DMS114 treated with DMSO at 0.1 percent for 48 hours (cell line): ENCODE data around the gene CRPPA.

Experiments
- DNase-seq: peaks from one replicate; lab custom pipeline; 2025; ENCODE audit not compliant: unreplicated experiment; lab: John Stamatoyannopoulos, UW

Gene CRPPA

DNA sequence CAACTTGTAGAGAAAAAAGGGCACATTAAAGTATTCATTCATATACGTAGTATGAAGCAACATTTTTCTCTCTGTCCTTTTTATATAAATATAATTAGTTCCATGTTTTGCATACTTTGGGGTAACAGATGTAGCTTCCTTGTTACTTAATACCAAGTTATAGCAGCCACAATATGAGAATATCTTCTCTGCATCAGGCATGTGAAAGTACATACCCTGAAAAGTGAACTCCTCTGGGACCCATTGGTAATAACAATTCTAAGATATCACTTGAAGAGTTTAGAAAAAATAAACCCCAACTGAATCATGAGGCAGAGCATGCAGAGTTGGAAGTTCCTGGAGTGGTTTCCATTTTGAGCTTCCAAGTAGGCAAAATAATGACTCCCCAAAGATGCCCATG lies 2.4 kb upstream of the CRPPA start:
- DNase-seq = no peak

DNA sequence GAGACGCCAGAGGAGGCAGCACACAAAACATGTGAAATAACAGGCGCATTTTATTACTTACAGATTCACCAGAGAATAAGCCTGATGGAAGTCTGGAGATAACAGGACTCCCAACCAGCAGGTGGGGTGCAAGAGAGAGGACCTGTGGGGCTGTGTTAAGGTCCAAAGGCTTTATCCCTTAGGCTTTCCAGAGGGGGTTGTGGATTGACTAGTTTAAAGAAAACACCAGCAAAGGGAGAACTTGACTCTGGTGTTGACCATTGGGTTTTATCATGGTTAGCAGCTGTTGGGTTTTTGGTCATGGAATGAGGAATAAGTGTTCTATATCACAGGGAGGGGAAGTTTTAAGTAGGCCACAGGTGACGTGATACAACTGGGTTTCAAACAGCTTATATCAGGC lies 1.6 kb upstream of the CRPPA start:
- DNase-seq = no peak

DNA sequence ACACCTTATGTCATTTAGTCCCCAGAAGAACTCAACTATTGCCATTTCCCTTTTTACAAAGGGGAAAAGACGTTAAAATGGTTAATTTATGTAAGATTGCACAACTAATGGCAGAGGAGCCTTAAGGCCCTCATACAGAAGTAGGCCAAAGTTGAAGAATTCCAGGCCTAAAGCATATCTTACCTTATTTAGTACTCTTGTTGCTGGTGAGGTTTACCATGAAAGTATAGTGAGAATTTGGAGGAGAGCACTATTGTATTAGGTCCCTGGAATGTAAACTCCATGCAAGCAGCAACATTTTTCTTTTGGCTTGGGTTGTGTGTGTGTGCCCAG lies 731 bp upstream of the CRPPA start:
- DNase-seq = no peak

DNA sequence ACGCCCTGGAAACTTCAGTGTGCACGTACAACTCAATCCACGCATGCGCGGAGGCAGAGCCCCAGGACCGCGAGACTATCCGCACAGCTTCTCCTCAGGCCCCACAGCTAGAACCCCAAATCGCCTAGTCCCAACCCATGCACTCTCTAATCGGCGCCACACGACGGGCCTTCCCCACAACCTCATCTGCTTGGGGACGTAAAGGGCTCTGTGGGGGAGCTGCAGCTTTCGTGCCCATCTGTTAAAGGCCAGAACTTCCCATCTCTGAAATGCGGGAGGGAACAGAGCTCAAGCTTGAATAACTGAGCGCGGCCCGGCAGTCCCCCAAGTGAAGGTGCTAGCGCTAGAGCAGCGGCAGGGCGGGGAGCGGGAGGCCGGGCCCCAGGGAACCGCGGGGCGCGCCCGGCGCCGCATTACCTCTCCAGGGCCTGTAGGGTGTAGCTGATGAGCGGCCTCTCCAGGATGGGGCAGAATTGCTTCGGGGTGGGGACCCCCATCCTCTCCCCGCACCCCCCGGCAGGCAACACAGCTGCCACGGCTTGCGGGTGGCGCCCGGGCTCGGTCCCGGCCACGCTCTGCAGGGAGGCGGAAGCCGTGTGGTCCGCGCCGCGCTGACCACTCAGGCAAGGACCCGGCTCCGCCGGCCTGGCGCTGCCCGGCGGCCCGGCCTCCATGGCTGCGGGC lies 547 bp downstream of the CRPPA start:
- peak; percentile 87 for DNase-seq

DNA sequence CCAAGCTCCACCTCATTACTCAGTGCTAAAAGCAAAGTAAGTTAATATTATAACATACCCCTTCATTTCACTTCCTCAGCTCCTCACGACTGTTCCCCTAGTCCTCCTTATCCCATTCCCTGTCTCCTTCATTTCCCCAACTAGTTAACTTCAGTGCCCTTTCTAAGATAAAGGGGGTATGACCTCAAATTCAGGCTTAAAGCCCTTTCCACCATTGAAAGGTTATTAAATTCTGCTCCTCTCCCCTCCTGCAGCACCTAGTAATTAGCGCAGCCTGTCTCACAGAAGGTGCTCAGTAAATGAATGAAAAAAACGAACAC lies 1.0 kb downstream of the CRPPA start:
- no peak for DNase-seq

DNA sequence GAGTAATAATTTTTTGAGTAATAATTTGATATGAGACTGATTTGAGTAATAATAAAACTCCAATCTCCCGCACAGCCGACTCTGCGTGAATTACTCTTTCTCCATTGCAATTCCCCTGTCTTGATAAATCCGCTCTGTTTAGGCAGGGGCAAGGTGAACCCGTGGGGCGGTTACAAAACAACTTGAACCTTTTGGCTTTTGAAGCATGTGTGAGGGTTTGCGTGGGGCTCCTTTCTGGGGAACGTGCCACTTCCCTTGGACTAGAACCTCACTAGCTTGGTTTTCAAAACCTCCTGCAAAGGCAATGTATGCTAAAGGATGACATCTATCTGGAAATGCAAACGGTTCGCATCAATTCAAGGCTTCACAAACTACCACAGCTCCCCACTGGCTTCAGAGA lies 1.5 kb downstream of the CRPPA start:
- no peak for DNase-seq

DNA sequence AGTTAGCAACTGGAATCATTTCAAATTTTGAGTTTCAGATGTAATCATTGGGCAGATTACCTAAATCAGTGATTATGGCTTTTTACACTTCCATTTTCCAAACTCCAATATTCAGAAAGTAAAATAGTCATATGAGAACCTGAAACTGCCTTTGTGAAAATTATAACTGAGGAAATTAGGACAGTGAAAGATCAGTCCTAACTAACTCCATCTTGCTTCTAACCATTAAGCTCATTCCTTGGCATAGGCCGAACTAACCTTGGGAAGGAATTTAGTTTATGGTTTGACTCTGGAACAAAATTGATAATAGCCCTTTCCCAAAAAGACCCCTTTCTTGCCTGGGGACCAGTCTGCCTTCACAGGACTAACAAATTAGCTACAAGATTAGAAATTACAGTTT lies 2.2 kb downstream of the CRPPA start:
- DNase-seq = no peak

DNA sequence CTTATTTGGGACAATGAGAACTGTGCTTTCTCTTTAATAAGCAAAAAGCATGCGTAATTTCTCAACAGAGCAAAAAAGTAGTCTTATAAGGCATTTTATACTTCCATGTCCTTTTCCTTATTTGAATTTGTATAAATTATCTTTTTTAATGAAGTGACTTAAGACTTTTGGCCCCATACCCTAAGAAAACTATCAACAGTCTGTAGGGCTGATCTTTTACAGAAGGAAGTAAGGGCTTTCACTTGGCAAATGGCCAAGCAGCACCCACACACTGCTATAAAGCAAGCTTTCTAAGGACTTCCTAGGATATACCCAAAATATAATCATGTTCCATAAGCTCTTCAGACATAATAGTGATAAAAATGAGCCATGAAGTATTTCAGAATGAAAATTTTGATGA lies 3.4 kb downstream of the CRPPA start:
- no peak for DNase-seq

DNA sequence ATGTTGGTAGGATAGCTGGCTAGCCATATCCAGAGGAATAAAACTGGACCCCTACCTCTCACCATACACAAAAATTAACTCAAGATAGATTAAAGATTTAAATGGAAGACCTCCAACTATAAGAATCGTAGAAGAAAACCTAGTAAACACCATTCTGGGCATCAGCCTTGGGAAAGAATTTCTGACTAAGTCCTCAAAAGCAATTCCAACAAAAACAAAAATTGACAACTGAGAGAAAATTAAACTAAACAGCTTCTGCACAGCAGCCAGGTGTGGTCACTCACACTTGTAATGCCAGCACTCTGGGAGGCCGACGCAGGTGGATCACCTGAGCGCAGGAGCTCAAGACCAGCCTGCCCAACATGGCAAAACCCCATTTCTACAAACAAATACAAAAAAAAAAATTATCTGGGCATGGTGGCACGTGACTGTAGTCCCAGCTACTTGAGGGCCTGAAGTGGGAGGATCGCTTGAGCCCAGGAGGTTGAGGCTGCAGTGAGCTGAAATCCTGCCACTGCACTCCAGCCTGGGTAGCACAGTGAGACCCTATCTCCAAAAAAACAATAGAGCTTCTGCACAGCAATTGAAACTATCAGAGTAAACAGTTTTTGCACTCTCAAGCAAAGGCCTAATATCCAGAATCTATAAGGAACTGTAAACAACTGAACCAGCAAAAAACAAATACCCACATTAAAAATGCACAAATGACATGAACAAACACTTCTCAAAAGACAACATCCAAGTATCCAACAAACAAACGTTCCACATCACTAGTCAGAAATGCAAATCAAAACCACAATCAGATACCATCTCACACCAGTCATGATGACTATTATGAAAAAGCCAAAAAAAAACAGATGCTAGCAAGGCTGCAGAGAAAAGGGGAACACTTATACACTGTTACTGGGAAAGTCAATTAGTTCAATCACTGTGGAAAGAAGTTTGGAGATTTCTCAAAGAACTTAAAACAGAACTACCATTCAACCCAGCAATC lies 4.8 kb downstream of the CRPPA start:
- no peak for DNase-seq

DNA sequence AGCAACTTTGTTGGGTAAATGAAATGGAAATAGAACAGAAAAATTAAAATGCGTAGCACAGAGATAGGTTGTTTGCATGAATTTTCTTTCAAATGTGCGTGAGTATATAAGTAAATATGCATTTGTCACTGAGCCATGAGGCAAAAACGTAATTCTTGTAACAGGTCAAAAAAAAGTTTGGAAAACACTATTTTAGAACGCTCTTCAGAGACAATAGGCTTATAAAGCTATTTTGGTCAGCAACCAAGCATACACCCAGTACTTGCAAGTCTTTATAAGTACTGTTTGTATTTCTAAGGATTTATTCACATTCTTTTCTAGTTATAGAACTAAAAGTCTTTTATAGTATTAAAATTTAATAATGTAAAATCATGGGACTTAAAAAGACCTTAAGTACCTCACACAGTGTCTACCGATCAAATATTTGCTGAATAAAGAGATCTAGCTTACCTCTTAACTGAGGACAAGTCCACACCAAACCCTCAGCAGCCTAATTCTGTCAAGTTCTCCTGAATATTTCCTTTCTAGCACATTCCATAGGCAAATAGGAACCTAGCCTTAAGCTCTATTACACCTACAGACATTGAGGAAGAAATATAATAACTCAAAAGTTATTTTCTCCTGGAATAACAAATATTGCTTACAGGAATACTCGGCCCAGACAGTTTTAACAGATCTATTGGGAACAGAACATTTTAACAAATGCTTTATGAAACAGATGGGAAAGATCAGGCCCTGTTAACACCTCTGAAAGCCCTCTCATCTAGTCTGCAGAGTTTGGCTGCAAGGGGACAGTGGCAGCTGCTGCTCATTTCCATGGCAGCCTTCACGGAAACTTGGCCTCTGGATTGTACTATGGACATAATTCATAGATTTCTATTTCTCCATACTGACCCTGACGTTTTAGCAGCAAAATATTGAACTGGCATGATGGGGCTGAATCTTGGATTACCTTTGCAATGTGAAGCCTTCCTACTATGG lies 8.8 kb downstream of the CRPPA start:
- no peak for DNase-seq

DNA sequence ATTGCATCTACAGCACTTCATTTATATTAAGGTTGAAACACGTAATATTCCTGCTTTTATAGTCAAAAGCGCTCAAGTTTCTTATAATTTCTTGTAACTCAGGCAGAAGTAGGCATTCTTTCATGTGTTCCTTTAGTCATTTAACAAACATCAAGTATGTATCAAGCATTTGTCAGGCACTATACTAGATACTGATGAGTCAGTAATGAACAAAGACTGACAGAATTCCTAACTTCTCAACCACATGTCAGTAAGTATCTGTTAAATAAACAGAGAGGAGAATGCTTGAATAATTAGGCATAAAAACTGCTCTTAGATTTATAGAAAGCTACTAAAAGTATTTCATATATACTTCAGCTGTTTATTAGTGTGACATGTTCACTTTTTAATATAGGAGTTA lies 9.9 kb downstream of the CRPPA start:
- no peak for DNase-seq

DNA sequence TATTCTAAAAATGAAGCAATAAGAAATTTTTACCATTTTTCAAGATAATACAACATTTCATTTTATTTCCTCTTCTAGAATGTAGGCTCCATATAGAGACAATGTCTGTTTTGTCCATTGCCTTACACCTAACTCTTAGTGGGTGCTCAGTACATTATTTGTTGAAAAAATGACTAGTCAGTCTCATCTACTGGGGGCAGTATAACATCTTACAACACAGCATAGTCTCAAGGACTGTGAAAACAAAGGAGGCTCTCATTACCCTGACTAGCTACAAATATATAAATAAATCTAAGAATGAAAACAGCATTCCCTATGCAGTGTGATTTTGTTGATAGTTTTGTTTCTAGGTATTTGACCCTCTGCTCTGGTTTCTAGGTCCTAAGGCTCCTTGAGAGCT lies 11.6 kb downstream of the CRPPA start:
- no peak for DNase-seq

DNA sequence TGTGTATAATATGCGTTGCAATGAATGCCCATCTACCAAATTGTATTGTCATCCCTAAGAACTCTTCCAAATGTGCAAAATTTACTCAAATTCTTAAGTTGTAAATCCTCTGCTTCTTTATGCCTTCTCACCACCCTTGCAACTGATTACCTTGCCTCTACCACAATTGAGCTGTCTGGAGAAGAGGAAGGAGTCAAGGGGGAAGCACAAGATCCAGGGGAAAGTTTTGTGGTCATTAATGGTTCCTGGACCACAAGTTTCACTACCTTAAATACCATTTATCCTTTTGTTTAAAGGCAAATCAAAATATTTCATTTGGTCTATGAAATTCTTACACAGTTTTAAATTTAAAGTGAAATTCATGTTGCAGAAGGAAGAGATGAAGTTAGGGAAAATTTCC lies 16.7 kb downstream of the CRPPA start:
- no peak for DNase-seq

DNA sequence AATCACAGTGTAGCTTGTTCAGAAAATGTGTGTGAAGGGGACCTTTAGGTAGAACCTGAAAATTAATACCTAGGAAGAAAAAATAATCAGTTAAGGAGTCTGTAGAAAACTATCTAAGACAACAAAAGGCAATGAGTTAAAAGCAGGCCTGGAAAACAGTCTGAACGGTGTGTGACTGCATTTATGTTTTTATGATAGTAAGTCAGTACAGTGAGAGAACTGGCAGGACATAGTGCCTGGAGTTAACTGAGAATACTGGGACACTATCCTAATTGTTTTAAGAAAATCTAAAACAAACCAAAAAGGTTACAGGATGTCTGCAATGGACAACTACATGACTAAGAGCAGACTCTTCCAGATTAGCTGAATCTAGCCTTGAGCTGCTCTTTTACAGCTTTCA lies 17.9 kb downstream of the CRPPA start:
- no peak for DNase-seq

DNA sequence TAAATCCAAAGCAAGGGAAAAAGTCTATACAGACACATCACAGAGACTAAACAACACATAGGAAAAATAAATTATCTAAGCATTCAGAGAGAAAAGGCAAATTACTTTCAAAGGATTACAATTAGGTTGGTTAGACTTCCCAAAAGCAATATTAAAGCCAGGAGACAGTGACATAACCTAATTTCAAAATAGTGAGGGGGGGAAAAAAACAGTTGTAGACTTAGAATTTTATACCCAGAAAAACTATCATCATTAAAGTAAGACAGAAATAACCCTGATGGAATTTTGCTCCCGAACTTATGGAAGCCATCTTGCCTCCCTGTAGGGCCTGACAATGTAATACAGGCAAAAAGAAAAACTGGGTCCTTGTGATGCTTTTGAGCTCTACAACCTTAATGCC lies 18.4 kb downstream of the CRPPA start:
- DNase-seq = no peak

DNA sequence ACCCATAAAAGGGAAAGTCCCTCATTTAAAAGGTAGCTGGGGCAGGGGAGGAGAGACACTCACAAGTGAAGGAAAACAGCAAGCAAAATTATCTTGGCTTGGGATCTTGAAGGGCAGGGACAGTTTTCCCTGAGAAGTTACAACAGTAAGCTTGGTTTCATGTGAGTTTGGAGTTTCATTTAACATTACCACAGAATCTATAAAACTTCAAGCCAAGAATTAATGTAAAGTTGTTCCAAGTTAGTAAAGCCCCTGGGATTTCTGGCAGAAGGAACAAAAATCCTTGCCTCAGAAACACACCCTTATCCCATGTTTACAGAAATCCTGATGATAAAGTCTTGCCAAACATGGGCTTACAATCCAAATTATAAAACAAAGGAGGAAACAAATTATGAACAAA lies 19.2 kb downstream of the CRPPA start:
- DNase-seq = no peak

DNA sequence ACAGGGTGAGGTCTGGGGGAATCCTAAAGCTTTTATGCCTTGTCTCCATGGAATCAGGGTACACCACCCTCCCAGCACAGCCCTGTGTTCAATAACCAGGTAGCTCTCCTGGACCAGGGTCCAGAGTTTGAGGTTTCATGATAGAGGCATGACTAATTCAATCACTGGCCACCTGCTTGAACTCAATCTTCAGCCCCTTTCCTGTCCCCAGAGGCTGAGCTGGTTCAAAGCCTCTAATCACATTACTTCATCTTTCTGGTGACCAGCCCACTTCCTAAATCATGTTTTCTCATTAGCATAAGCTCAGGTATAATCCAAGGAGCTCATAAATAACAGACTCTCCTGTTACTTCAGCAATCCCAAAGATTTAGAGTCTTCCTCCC lies 20.5 kb downstream of the CRPPA start:
- DNase-seq = no peak

DNA sequence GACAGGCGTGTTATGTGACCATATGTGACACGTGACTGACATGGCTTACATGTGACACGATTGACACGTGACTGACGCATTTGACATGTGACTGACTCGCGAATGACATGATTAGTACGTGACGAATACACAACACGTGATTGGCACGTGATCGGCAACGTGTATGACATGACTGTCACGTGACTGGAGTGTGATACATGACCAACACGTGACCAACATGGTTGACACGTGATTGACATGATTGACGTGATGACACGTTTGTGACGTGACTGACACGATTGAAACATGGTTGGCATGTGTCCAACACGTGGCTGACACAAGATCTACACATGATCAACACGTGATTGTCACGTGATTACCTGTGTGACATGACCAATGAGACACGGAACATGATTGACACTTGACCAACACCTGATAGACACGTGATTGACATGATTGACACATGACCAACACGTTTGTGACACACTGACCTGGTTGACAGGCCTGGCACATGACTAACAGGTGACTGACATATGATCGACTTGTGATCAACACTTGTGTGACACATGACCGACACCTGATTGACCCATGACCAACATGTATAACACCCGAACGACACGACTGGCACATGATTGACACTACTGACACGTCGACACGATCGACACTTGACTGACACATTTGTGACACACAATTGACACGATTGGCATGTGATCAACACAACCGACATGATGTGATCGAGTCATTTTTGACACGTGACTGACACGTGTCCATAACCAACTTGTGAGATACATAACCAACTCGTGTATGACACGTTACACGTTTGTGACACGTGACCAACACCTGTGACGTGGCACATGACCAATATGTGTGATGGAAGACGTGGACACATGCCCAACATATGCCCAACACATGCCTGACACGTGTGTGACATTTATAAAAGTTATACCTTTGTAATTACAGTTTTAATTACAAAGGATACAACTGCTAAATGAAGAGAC lies 21.1 kb downstream of the CRPPA start:
- DNase-seq = no peak

DNA sequence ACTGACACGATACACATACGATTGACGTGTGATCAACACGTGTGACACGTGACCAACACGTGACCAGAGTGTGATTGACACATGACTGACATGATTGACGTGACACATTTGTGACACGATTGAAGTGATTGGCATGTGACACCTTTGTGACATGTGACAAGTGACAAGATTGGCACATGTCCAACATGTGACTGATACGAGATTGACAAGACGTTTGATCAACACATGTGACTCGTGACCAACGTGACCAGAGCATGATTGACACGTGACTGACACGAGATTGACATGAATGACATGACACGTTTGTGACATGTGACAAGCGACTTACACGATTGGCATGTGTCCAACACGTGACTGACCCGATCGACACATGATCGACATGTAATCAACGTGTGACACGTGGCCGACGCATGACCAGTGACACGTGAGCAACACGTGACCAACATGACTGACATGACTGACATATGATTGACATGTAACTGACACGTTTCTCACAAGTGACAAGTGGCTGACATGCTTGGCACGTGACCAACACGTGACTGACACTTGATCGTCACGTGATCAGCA lies 22.0 kb downstream of the CRPPA start:
- no peak for DNase-seq
